ENCODE results near the gene IZUMO2.

DNA sequence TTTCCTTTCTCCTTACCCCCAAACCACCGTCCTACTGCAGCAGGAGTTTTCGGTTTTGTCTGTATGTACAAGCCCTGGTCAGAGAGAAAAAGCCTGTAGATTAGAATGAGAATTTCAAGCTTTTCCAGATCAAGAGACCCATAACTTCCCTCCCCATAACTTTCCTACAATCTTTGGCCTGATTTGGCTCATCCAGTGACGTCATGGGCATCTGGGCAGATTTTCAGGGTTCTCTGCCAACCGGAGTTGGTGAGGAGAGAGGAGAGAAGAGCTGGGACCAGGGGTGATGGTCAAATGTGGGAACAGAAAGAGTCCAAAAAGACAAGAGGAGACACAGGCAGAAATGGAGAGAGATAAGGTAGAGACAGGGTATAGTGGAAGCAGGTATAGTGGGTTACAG is 10.5 kb downstream of the IZUMO2 start:
- TF ChIP-seq CTCF (IDR thresholded peaks at IDR 0.05) = no peak
- no peak for TF ChIP-seq EZH2 (IDR thresholded peaks at IDR 0.05; ENCODE audit: borderline replicate concordance, insufficient read depth, low read depth, low read length, poor library complexity, severe bottlenecking)
